ENCODE results near the gene KCTD12.
"Not testable (repeated sequence)": the region's sequence is repeated elsewhere in the genome, so short reads cannot be mapped to it uniquely, and the experiment has no call there.

The KCTD12 gene

GRCh38 chr13:76886292-76887075 lies at the start of gene KCTD12:
KCTD12 (minus strand) TSS chr13:76886405; CDS start chr13:76886148, 257 bp downstream.
- peak; percentile 53 for DNase-seq (ENCODE audit: low read depth)

- peak; percentile 28 for DNase-seq (ENCODE audit: low read depth)
Measured at GRCh38 chr13:76934671-76935070, 48.5 kb upstream of the KCTD12 start.

- DNase-seq (ENCODE audit: low read depth) = no peak
Measured at GRCh38 chr13:76932076-76932475, 45.9 kb upstream of the KCTD12 start.

DNA sequence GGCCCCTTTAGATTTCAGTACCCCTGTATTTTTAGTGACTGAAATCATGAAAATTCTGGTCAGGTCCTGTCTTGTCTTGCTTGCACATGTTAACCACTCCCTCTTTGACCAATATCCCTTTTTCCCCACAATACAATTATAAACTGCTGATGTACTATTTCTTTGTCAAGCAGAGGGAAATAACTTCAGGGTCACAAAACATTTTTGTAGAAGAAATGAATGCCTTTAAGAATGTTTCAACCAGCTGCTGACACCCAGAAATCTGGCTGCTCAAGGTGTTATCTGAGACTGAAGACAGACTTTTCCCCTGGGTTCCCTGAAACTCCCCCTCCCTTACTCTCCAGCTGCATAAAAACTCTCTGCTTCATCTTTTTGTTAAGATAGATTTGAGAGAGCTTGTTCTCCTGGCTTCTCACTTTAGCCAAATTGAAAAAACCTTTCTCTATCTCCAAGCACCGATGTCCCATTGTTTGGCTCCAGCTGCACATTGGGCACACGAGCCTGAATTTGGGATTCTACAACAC lies 43.7 kb upstream of the KCTD12 start:
- no peak for DNase-seq (ENCODE audit: low read depth)

DNA sequence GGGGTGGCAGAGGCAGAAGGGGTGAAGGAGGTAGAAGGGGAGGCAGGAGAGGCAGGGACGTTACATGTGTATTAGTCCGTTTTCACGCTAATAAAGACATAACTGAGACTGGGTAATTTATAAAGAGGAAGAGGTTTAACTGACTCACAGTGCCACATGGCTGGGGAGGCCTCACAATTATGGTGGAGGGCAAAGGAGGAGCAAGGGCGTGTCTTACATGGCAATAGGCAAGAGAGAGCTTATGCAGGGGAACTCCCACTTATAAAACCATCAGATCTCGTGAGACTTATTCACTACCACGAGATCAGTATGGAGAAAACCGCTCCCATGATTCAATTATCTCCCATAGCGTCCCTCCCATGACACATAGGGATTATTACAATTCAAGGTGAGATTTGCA lies 43.1 kb upstream of the KCTD12 start:
- DNase-seq (ENCODE audit: low read depth) = no peak

DNA sequence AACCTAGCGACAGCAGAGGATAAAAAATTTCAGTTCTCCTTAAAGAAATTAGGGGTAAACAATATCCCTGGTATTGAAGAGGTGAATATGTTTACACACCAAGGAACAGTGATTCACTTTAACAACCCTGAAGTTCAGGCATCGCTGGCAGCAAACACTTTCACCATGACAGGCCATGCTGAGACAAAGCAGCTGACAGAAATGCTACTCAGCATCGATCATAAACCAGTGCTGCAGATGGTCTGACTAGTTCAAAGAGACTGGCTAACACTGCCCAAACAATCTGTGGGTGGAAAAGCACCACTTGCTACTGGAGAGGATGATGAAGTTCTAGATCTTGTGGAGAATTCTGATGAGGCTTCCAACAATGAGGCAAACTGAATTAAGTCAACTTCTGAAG lies 42.3 kb upstream of the KCTD12 start:
- no peak for DNase-seq (ENCODE audit: low read depth)

- no peak for DNase-seq (ENCODE audit: low read depth)
Measured at GRCh38 chr13:76927955-76928354, 41.8 kb upstream of the KCTD12 start.

DNA sequence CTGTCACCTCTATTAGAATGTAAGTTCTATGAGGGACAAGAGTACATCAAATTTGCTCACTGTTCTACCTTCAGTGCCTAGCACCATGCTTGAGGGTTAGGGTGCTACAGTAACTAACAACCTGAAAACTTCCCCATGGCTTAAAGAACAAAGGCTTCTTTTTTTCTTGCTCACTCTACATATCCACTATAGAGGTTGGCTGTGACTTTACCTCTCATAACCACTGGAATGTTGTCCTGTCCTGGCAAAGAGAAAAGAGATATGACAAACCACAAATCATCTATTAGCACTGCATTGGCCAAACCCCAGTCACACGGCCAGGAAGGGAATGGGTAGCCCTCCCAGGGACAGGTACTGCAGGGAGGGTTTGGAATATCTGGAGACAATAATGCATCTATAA lies 38.9 kb upstream of the KCTD12 start:
- DNase-seq (ENCODE audit: low read depth) = no peak

DNA sequence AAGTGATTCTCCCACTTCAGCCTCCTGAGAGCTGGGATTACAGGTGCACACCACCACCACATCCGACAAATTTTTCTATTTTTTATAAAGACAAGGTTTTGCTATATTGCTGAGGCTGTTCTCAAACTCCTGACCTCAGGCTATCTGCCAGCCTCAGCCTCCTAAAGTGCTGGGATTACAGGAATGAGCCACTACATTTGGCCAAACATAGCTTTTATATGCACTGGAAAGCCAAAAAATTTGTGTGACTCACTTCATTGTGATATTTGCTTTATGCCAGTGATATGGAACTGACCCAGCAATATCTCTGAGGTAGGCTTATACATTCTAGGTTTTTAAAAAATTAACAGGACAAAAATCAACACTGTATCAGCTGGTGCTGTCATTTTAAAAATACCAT lies 35.3 kb upstream of the KCTD12 start:
- peak; percentile 25 for DNase-seq (ENCODE audit: low read depth)

- peak; percentile 75 for DNase-seq (ENCODE audit: low read depth)
Measured at GRCh38 chr13:76917755-76918481, 31.7 kb upstream of the KCTD12 start.

- DNase-seq (ENCODE audit: low read depth) = peak; percentile 62
Measured at GRCh38 chr13:76917095-76917494, 30.9 kb upstream of the KCTD12 start.

DNA sequence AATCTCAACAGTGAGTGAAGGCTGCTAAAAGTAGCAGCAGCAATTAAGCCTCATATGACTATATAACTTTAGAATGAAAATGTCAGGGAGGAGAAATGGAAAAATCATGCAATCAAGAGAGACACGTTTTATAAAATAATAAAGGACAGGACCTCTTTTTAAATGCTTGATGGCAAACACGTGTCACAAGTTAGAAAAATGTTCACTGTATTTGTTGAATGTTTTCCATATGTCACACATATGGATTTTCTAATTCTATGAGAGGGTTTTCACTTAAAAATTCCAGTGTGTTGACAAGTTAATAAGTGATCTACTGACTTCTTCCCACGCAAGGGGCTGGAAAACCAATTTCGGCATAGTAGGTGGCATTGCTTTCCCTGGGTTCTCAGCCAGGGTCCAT lies 27.7 kb upstream of the KCTD12 start:
- DNase-seq (ENCODE audit: low read depth) = peak; percentile 15

DNA sequence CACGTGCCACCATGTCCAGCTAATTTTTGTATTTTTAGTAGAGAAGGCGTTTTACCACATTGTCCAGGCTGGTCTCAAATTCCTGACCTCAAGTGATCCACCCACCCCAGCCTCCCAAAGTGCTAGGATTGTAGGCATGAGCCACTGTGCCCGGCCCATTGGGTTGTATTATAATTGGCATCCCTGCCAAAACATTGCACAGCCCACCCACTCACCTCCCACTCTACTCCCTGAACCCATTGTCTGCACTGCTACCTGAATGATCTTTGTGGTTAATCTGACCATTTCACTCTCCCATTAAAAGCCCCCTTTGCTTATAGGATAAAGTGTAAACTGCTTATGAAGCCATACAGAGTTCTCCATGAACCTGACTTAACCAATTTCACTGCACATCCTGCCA lies 26.3 kb upstream of the KCTD12 start:
- DNase-seq (ENCODE audit: low read depth) = no peak

GRCh38 chr13:76904507-76904906 lies 18.3 kb upstream of the KCTD12 start:
- DNase-seq (ENCODE audit: low read depth) = no peak

DNA sequence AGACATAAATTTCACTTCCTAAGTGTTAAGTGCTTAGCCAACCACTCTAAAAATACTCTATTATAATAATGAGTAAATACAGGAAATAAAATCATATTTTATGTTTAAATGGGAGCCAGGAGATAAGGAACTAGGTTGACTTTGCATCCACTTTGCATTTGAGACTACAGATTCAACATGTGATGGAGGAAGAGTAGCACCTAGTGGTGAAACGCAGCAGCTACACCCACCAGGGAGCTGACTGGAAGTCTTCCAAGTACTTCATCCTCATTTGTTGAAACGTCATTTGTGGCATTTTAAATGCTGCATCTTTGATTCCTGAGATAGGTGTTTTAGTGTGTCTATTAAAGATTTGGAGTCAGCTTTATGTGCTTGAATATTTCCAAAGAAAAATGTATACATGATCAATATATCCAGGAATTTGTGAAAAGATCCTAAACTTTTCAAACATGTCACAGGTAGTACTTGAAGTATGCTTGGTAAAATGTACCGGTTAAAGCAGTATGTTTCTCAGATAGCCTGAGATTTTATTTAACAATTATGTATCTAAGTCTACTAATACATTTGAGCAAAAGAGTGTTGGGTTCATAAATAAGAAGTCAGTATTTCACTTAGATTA lies 17.4 kb upstream of the KCTD12 start:
- no peak for DNase-seq (ENCODE audit: low read depth)

DNA sequence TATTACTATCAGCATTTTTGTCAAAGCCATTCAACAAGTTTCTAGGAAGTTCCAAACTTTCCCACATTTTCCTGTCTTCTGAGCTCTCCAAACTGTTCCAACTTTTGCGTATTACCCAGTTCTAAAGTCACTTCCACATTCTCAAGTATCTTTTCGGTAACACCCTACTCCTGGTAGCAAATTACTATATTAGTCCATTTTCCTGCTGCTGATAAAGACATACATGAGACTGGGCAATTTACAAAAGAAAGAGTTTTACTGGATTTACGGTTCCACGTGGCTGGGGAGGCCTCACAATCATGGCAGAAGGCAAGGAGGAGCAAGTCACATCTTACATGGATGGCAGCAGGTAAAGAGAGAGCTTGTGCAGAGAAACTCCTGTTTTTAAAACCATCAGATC lies 12.9 kb upstream of the KCTD12 start:
- not testable (repeated sequence) for DNase-seq (ENCODE audit: low read depth)

DNA sequence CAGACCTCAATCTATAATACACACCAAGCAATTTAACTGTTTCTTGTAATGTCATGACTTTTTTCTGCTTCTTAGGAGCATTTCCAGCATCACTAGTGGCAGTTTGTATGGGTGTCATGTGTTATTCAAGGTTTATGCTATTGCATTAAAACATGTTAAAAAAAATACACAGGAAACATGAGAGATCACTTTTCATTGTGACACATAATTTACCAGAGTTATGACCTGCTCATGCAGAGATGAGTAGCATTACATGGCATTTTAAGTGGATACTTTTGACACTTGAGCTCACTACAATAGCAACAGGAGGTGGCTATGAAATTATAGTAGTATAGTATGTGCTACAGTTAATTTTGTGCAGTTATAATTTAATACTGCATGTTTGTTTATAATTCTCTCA lies 11.0 kb upstream of the KCTD12 start:
- DNase-seq (ENCODE audit: low read depth) = not testable (repeated sequence)

GRCh38 chr13:76894401-76895110 lies 8.4 kb upstream of the KCTD12 start:
- DNase-seq (ENCODE audit: low read depth) = no peak

DNA sequence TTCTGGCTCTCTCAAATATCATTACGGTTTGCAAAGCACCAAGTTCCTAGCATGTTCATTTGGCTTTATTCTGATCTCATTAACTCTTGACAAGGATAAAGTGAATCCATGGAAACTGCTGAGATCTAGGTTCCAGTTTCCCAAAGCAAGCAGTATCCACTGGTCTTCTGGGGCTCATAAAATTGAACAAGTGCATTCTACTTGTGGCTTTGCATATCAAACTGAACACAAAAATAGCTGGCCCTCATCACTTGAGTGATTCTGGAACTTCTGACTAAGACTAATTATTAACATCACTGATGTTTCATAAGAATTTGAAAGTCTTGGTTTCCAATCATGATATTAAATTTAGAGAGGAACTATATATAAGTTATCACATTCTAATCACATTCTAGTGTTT lies 6.3 kb upstream of the KCTD12 start:
- DNase-seq (ENCODE audit: low read depth) = no peak

GRCh38 chr13:76890021-76890420 lies 3.8 kb upstream of the KCTD12 start:
- DNase-seq (ENCODE audit: low read depth) = no peak

- DNase-seq (ENCODE audit: low read depth) = no peak
Measured at GRCh38 chr13:76889254-76889653, 3.0 kb upstream of the KCTD12 start.

- DNase-seq (ENCODE audit: low read depth) = no peak
Measured at GRCh38 chr13:76888421-76888820, 2.2 kb upstream of the KCTD12 start.

All from GM04504 (cell line).